Skeletal muscle tissue (tissue), 4 donors: ENCODE results near the gene MIER2. TPM values are rescaled to one million over a fixed set of nuclear protein-coding genes. Genes with fewer than 3 reads are reported as not detected.

Experiments
- H3K27ac ChIP-seq: one replicate; pipeline ENCODE4 v1.7.0; 2013; ENCODE audit warnings: mild to moderate bottlenecking, low read depth, low read length, inconsistent platforms
- H3K27me3 ChIP-seq, 3 donors: one replicate each; pipeline ENCODE4 v1.7.0; 2013; ENCODE audit warnings: low read length in 3 of 3; ENCODE audit not compliant: control insufficient read depth in 3 of 3, insufficient read depth in 3 of 3
- H3K36me3 ChIP-seq, 3 donors: one replicate each; pipeline ENCODE4 v1.7.0; 2013; ENCODE audit warnings: low read length in 3 of 3; ENCODE audit not compliant: control insufficient read depth in 3 of 3, insufficient read depth in 3 of 3
- H3K4me1 ChIP-seq, 3 donors: one replicate each; pipeline ENCODE4 v1.7.0; 2013; ENCODE audit warnings: low read length in 3 of 3, mild to moderate bottlenecking in 3 of 3; ENCODE audit not compliant: control insufficient read depth in 3 of 3, insufficient read depth in 3 of 3
- H3K4me3 ChIP-seq, 3 donors: one replicate each; pipeline ENCODE4 v1.7.0; 2013; ENCODE audit warnings: low read length in 3 of 3
- H3K9ac ChIP-seq, 3 donors: one replicate each; pipeline ENCODE4 v1.7.0; 2013; ENCODE audit warnings: low read length in 3 of 3, mild to moderate bottlenecking in 3 of 3, moderate library complexity in 2 of 3, low read depth in 1 of 3
- H3K9me3 ChIP-seq, 3 donors: one replicate each; pipeline ENCODE4 v1.7.0; 2013; ENCODE audit warnings: low read length in 3 of 3; ENCODE audit not compliant: control insufficient read depth in 3 of 3
- total RNA-seq: library from RNA; depleted of rRNA; stranded (reverse); fragments of >200 nt; gene quantifications from one replicate; pipeline ENCODE4 v1.2.3, GENCODE V29; 2014
- donor health status: Osteomylitis.

MIER2 gene
- total RNA-seq, 1 donor from 2014 or later: 3.7 TPM

- peaks cover 37 to 51% (median 47%) of the 10 kb centered on the region in 3 donors for H3K36me3 ChIP-seq
- H3K9me3 ChIP-seq: no peaks in the 10 kb centered on the region
- peak overlapping the region in 2 of 3 donors; percentile 72 to 78 for H3K9ac ChIP-seq
- no peaks in the 10 kb centered on the region for H3K27me3 ChIP-seq
- H3K27ac ChIP-seq: no peak overlapping the region
- H3K4me1 ChIP-seq: peaks cover 0 to 12% (median 0%) of the 10 kb centered on the region in 3 donors
- H3K4me3 ChIP-seq: peak overlapping the region; percentile 52 to 66 (median 63)
These were observed 34.4 kb downstream of the MIER2 start for GRCh38 chr19:310141-310651.

DNA sequence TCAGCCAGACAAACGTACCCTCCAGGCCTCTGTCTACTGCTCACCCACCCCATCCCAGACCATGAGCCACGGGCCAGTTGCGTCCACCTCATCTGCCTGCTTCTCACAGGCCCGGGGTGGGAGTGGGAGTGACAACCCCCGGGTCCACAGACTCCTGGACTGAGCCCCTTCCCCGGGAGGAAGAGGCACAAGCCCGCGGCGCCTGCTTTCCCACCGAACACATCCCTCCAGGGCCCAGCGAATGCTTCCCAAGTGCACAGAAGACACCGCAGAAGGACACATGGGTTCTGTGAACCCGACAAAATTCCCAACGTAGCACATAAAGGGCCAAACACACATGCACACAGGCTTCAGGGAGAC lies 35.4 kb downstream of the MIER2 start:
- H3K4me1 ChIP-seq: peaks cover 0 to 9% (median 0%) of the 10 kb centered on the region in 3 donors
- peak overlapping the region in 1 of 3 donors; percentile 78 for H3K9ac ChIP-seq
- peaks cover 30 to 51% (median 44%) of the 10 kb centered on the region in 3 donors for H3K36me3 ChIP-seq
- peak overlapping the region; percentile 39 to 63 (median 58) for H3K4me3 ChIP-seq
- no peaks in the 10 kb centered on the region for H3K9me3 ChIP-seq
- no peaks in the 10 kb centered on the region for H3K27me3 ChIP-seq
- H3K27ac ChIP-seq: no peak overlapping the region

DNA sequence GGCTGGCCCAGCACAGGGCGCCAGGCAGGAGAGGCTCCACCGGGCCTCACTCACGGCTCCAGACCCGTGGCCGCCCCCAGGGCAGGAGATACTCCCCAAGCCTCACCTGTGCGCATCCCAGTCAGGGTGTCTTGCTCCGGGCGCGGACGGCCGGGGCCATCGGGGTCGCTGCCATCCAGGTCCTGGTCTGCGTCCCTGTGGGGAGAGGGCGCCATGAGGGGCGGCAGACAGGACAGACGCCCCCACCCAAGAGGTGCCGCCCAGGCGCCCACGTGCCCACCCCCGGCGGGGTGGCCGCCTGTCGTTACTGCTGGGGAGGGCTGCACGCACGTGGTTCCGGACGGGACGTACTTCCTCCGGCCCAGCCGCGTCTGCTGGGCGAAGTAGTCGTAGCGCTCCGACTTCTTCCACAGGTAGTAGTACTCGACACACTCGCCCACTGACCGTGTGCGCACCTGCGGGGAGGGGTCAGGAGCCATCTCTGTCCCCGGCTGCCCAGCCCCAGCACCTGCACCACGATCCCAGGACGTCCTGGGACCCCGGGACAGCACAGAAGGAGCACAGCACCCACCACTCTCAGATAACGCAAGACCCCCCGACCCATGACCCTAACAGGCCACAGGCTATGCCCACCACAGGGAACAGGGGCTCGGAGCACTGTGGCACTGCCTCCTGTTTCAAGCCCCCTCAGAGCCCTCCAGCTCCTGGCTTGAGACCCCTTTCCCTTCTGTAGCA lies 36.0 kb downstream of the MIER2 start:
- H3K36me3 ChIP-seq: peaks cover 24 to 47% (median 41%) of the 10 kb centered on the region in 3 donors

GRCh38 chr19:307793-308420 lies 36.7 kb downstream of the MIER2 start:
- H3K9ac ChIP-seq: peak overlapping the region in 1 of 3 donors; percentile 33
- H3K4me3 ChIP-seq: peak overlapping the region in 2 of 3 donors; percentile 4 to 52
- H3K27me3 ChIP-seq: no peaks in the 10 kb centered on the region
- H3K9me3 ChIP-seq: no peaks in the 10 kb centered on the region
- H3K4me1 ChIP-seq: no peaks in the 10 kb centered on the region
- peaks cover 21 to 45% (median 41%) of the 10 kb centered on the region in 3 donors for H3K36me3 ChIP-seq
- no peak overlapping the region for H3K27ac ChIP-seq

More for the DNA sequence above, 36.0 kb downstream of the MIER2 start:
- Histone ChIP-seq H3K27me3 (no peaks in the 10 kb centered on the region), H3K27ac (no peak overlapping the region), H3K4me3 (peak overlapping the region; percentile 39 to 63 (median 58)), H3K9me3 (no peaks in the 10 kb centered on the region), H3K4me1 (peaks cover 0 to 4% (median 0%) of the 10 kb centered on the region in 3 donors), H3K9ac (peak overlapping the region in 1 of 3 donors; percentile 78)

- Histone ChIP-seq H3K4me3 (no peak overlapping the region), H3K9ac (no peak overlapping the region), H3K27ac (no peak overlapping the region), H3K4me1 (no peaks in the 10 kb centered on the region), H3K9me3 (no peaks in the 10 kb centered on the region), H3K36me3 (peaks cover 21 to 45% (median 41%) of the 10 kb centered on the region in 3 donors), H3K27me3 (no peaks in the 10 kb centered on the region)
These were observed 37.5 kb downstream of the MIER2 start for GRCh38 chr19:307111-307531.

DNA sequence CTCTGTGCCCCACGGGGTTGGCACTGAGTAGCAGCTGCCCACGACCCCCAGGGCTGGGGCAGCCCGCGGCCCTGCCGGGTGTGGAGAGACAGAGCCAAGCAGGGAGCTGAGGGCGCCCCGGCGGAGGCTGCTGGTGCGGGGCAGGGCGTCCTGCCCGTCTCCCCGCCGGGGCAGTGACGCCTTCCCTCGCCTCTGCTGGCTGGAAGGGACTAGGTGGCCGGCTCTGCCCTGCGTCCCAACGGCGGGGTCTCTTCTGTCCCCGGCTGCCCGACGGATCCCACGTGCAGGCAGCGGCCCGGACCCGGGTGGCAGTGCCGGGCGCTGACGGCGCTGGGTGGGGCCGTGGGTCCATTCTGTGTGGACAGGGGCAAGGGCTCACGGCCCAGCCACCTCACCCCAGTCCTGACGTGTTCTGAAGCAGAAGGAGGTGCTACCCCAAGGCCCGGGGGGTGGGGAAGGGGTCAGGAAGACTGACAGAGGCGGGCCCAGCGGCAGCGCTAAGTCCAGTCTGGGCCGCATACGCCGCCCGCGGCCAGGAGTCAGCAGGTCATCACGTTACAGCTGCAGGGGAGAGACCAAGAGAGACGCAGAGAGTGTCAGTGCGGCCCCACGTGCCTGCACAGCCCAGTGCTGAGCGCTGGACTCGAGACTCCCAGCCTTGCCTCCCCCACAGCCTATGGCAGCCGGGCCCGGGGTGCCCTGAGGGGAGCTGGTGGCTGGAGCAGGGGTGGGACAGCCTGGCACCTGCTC lies 38.3 kb downstream of the MIER2 start:
- Histone ChIP-seq H3K9me3 (no peaks in the 10 kb centered on the region), H3K36me3 (peaks cover 21 to 40% (median 37%) of the 10 kb centered on the region in 3 donors), H3K27ac (no peak overlapping the region), H3K4me1 (no peaks in the 10 kb centered on the region), H3K4me3 (no peak overlapping the region), H3K9ac (no peak overlapping the region), H3K27me3 (no peaks in the 10 kb centered on the region)

DNA sequence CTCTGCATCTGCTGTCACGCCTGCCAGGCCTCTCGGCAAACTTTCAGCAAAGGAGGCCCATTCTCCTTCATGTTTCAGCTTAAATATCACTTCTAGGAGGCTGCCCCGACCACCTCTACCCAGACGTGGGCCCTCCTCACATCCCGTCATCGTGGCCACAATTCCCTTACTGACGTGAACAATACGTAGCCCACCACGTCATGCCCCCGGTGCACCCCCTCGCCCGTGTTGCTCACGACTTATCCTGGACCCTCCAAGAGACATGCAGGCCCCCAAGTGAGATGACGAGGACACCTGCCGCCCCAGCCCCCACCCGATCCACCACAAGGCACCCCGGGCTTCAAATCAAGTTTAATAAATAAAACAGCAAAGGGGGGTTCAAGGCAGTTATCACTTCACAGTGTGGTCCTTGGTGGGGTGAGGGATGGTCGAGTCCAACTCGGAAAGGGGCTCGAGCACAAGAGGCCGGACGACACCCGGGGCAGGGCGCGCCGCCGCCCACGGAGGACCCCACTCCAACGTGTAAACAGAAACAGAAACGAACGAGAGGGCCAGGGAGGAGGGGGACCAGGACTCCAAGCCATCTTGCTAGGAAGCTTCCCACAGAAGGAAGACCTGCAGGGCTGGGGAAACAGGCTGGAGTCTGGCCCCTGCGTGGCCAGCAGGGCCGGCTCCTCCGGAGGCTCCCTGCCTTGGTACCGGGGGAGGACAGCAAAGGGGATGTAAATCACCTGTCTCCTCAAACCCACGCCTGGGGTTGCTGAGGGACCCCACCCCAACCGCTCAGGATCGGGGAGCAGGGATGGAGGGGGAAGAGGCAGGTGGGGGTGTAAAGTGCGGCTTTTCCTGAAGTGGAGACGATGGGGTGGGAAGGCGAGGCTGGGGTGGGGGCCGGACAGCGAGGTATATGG lies 39.1 kb downstream of the MIER2 start:
- H3K36me3 ChIP-seq: peaks cover 16 to 33% (median 30%) of the 10 kb centered on the region in 3 donors
- no peaks in the 10 kb centered on the region for H3K27me3 ChIP-seq
- no peak overlapping the region for H3K9ac ChIP-seq
- H3K27ac ChIP-seq: no peak overlapping the region
- no peaks in the 10 kb centered on the region for H3K9me3 ChIP-seq
- H3K4me3 ChIP-seq: no peak overlapping the region
- no peaks in the 10 kb centered on the region for H3K4me1 ChIP-seq

- Histone ChIP-seq H3K27me3 (peaks cover 37 to 42% (median 40%) of the 10 kb centered on the region in 3 donors), H3K9me3 (no peaks in the 10 kb centered on the region), H3K4me3 (no peak overlapping the region), H3K27ac (peak overlapping the region; percentile 8), H3K36me3 (no peaks in the 10 kb centered on the region), H3K4me1 (peaks cover 17 to 22% (median 18%) of the 10 kb centered on the region in 3 donors), H3K9ac (no peak overlapping the region)
These were observed 47.9 kb downstream of the MIER2 start for GRCh38 chr19:296476-297225.
